Uterus (tissue), 4 donors: Measurements from ENCODE around the gene NUP133. TPM values are rescaled to one million over a fixed set of nuclear protein-coding genes. Genes with fewer than 3 reads are reported as not detected.
A peak's percentile ranks its signal among the peaks of the same experiment; 100 is the strongest.

Experiments
- DNase-seq, 2 donors: peaks; one replicate each; pipeline ENCODE4 v3.0.0-alpha.2; 2019 to 2020
- H3K27ac ChIP-seq, 2 donors: fragments of 200-600 bp; sonication (generic); 1 replicate in 1 of 2; 2 replicates in 1 of 2; pipeline ENCODE4 v1.5.1; 2016 to 2018
- H3K27me3 ChIP-seq, 2 donors: fragments of 200-600 bp; sonication (generic); one replicate each; pipeline ENCODE4 v1.5.1; 2018 to 2019; ENCODE audit warnings: control low read depth in 1 of 2
- H3K36me3 ChIP-seq, 2 donors: fragments of 200-600 bp; sonication (generic); one replicate each; pipeline ENCODE4 v1.5.1; 2019; ENCODE audit warnings: control low read depth in 1 of 2
- H3K4me1 ChIP-seq, 2 donors: fragments of 200-600 bp; sonication (generic); one replicate each; pipeline ENCODE4 v1.5.1; 2018 to 2019; ENCODE audit warnings: control low read depth in 1 of 2
- H3K4me3 ChIP-seq, 2 donors: fragments of 200-600 bp; sonication (generic); 1 replicate in 1 of 2; 2 replicates in 1 of 2; pipeline ENCODE4 v1.5.1; 2018 to 2019; ENCODE audit warnings: mild to moderate bottlenecking in 1 of 2
- H3K9me3 ChIP-seq, 2 donors: fragments of 200-600 bp; sonication (generic); one replicate each; pipeline ENCODE4 v1.5.1; 2019; ENCODE audit warnings: control low read depth in 1 of 2
- CTCF ChIP-seq, 4 experiments: fragments of 200-600 bp in 2 of 4; fragments of 450-650 bp in 2 of 4; sonication (generic) in 2 of 4; IDR thresholded peaks; one replicate each; pipeline ENCODE4 v1.5.1; 2016 to 2019; ENCODE audit warnings: antibody characterized with exemption in 4 of 4, mild to moderate bottlenecking in 2 of 4, moderate library complexity in 1 of 4
- POLR2A ChIP-seq, 2 donors: fragments of 450-650 bp; IDR thresholded peaks; one replicate each; pipeline ENCODE4 v1.6.1; 2016; ENCODE audit warnings: antibody characterized with exemption in 2 of 2, mild to moderate bottlenecking in 1 of 2, moderate library complexity in 1 of 2
- intact Hi-C: fragments of 100-400 bp; cut with DNase I; formaldehyde crosslinking; loops from one replicate; pipeline ENCODE4 v1.15.1; 2023; ENCODE audit warnings: low total_unique reads
- total RNA-seq, 4 donors: library from RNA; depleted of rRNA in 3 of 4; stranded (reverse); fragments of >200 nt in 3 of 4; gene quantifications; one replicate each; pipeline versions ENCODE4 v1.1.0 to v1.2.4, GENCODE V29; 2014 to 2023
- donor health status: DM: yes; HTN: yes; CAD: no.

NUP133 gene
- 10 to 100 TPM; 25.6 to 58.6 (median 37.1) TPM for total RNA-seq

- H3K4me1 ChIP-seq: peaks cover 6 to 16% of the 10 kb centered on the region in 2 donors
- H3K27ac ChIP-seq: peak within 1 kb of the TSS; percentile 92
- no peaks in the 10 kb centered on the region for H3K27me3 ChIP-seq
- TF ChIP-seq CTCF (IDR thresholded peaks at IDR 0.05) (no peak), POLR2A (IDR thresholded peaks at IDR 0.05) (peak; percentile 91 to 95)
- H3K4me3 ChIP-seq: peak within 1 kb of the TSS; percentile 83 to 97
- no peaks in the 10 kb centered on the region for H3K9me3 ChIP-seq
- peak; percentile 99 to 100 for DNase-seq
- H3K36me3 ChIP-seq: no peaks in the 10 kb centered on the region
- intact Hi-C loops: no loop called here
Measured at GRCh38 chr1:229507951-229508822, at the start of gene NUP133. TSS of gene NUP133 (minus strand) at chr1:229508341. CDS start at chr1:229508249, 92 bp downstream.

GRCh38 chr1:229557200-229557850 is 49.2 kb upstream of the NUP133 start:
- H3K4me1 ChIP-seq: peaks cover 0 to 9% of the 10 kb centered on the region in 2 donors
- intact Hi-C loops: loop anchor here (5.0 kb wide), 1 partner anchor 70 kb away; the partner anchor contains the start of genes TAF5L and URB2
- H3K27me3 ChIP-seq: no peaks in the 10 kb centered on the region
- H3K36me3 ChIP-seq: no peaks in the 10 kb centered on the region
- H3K4me3 ChIP-seq: peak overlapping the region; percentile 42 to 61
- H3K9me3 ChIP-seq: no peaks in the 10 kb centered on the region
- DNase-seq: no peak
- TF ChIP-seq POLR2A (IDR thresholded peaks at IDR 0.05) (no peak), CTCF (IDR thresholded peaks at IDR 0.05) (no peak)
- peak overlapping the region; percentile 82 to 86 for H3K27ac ChIP-seq

GRCh38 chr1:229554886-229555621 is 46.9 kb upstream of the NUP133 start:
- intact Hi-C loops: loop anchor here (5.0 kb wide), 1 partner anchor 72 kb away; the partner anchor contains the start of genes TAF5L and URB2
- Histone ChIP-seq H3K9me3 (no peaks in the 10 kb centered on the region), H3K27me3 (no peaks in the 10 kb centered on the region), H3K4me1 (peaks cover 0 to 9% of the 10 kb centered on the region in 2 donors), H3K27ac (no peak overlapping the region), H3K4me3 (no peak overlapping the region), H3K36me3 (no peaks in the 10 kb centered on the region)
- DNase-seq: no peak
- TF ChIP-seq POLR2A (IDR thresholded peaks at IDR 0.05): no peak

- H3K4me3 ChIP-seq: no peak overlapping the region
- TF ChIP-seq CTCF (IDR thresholded peaks at IDR 0.05): no peak
- TF ChIP-seq POLR2A (IDR thresholded peaks at IDR 0.05): no peak
- no peaks in the 10 kb centered on the region for H3K27me3 ChIP-seq
- no peaks in the 10 kb centered on the region for H3K9me3 ChIP-seq
- DNase-seq: no peak
- peaks cover 0 to 9% of the 10 kb centered on the region in 2 donors for H3K4me1 ChIP-seq
- no peaks in the 10 kb centered on the region for H3K36me3 ChIP-seq
- intact Hi-C loops: no loop called here
- H3K27ac ChIP-seq: no peak overlapping the region
Measured at GRCh38 chr1:229553621-229554130, 45.5 kb upstream of the NUP133 start.

GRCh38 chr1:229552732-229553131 is 44.6 kb upstream of the NUP133 start:
- H3K9me3 ChIP-seq: no peaks in the 10 kb centered on the region
- intact Hi-C loops: no loop called here
- peaks cover 0 to 9% of the 10 kb centered on the region in 2 donors for H3K4me1 ChIP-seq
- TF ChIP-seq CTCF (IDR thresholded peaks at IDR 0.05) (no peak), POLR2A (IDR thresholded peaks at IDR 0.05) (no peak)
- H3K27ac ChIP-seq: no peak overlapping the region
- no peak overlapping the region for H3K4me3 ChIP-seq
- H3K27me3 ChIP-seq: no peaks in the 10 kb centered on the region
- no peaks in the 10 kb centered on the region for H3K36me3 ChIP-seq
- DNase-seq: no peak
